ENCODE measurements around the gene GPX2. TPM values are rescaled to one million over a fixed set of nuclear protein-coding genes. Genes with fewer than 3 reads are reported as not detected.

Gene GPX2
- total RNA-seq, 6 donors from 2014 or later, result 0.91 to 9.5 (median 2.2) TPM

GRCh38 chr14:64937171-64937820 is 5.2 kb downstream of the GPX2 start:
- H3K27me3 ChIP-seq, result no peaks in the 10 kb centered on the region
- no peak for TF ChIP-seq EP300 (IDR thresholded peaks at IDR 0.05)
- no peak for TF ChIP-seq POLR2A (IDR thresholded peaks at IDR 0.05)
- no peak for TF ChIP-seq POLR2AphosphoS5 (IDR thresholded peaks at IDR 0.05)
- no peak for TF ChIP-seq CTCF (IDR thresholded peaks at IDR 0.05)
- ATAC-seq (ENCODE audit: low FRiP score in 2 of 2) (no peak), DNase-seq (no peak)
- H3K4me1 ChIP-seq, result peaks cover 0 to 5% (median 2%) of the 10 kb centered on the region in 4 donors
- H3K4me3 ChIP-seq, result no peak overlapping the region
- H3K27ac ChIP-seq, result no peak overlapping the region
- 33 to 64% methylated on average over 1 of the region's 1 CpG for WGBS, 2 donors
- H3K9me3 ChIP-seq, result no peaks in the 10 kb centered on the region
- H3K36me3 ChIP-seq, result peaks cover 10 to 43% (median 20%) of the 10 kb centered on the region in 4 donors

- Histone ChIP-seq H3K36me3 (peaks cover 12 to 52% (median 19%) of the 10 kb centered on the region in 4 donors), H3K9me3 (no peaks in the 10 kb centered on the region), H3K4me1 (peaks cover 0 to 5% (median 2%) of the 10 kb centered on the region in 4 donors), H3K4me3 (no peak overlapping the region), H3K27me3 (no peaks in the 10 kb centered on the region), H3K27ac (no peak overlapping the region)
- DNase-seq, result no peak
- ATAC-seq (ENCODE audit: low FRiP score in 2 of 2), result no peak
- no peak for TF ChIP-seq CTCF (IDR thresholded peaks at IDR 0.05)
- no peak for TF ChIP-seq POLR2A (IDR thresholded peaks at IDR 0.05)
- TF ChIP-seq EP300 (IDR thresholded peaks at IDR 0.05), result no peak
- TF ChIP-seq POLR2AphosphoS5 (IDR thresholded peaks at IDR 0.05), result no peak
- 74 to 87% methylated on average over 2 of the region's 2 CpGs for WGBS, 2 donors
These were observed 7.0 kb downstream of the GPX2 start for GRCh38 chr14:64935508-64935907.

GRCh38 chr14:64934338-64934929 is 8.1 kb downstream of the GPX2 start:
- H3K27ac ChIP-seq, result no peak overlapping the region

GRCh38 chr14:64932231-64932630 is 10.3 kb downstream of the GPX2 start:
- H3K36me3 ChIP-seq, result peaks cover 12 to 75% (median 17%) of the 10 kb centered on the region in 4 donors

More at GRCh38 chr14:64934338-64934929, 8.1 kb downstream of the GPX2 start:
- no peak overlapping the region for H3K4me3 ChIP-seq
- no peak for DNase-seq
- H3K36me3 ChIP-seq, result peaks cover 11 to 58% (median 15%) of the 10 kb centered on the region in 4 donors
- H3K4me1 ChIP-seq, result peaks cover 0 to 5% (median 3%) of the 10 kb centered on the region in 4 donors
- no peak for ATAC-seq (ENCODE audit: low FRiP score in 2 of 2)
- WGBS, 2 donors, result 67 to 86% methylated on average over 1 of the region's 1 CpG
- H3K9me3 ChIP-seq, result no peaks in the 10 kb centered on the region
- no peaks in the 10 kb centered on the region for H3K27me3 ChIP-seq
- no peak for TF ChIP-seq CTCF (IDR thresholded peaks at IDR 0.05)
- no peak for TF ChIP-seq POLR2AphosphoS5 (IDR thresholded peaks at IDR 0.05)
- no peak for TF ChIP-seq POLR2A (IDR thresholded peaks at IDR 0.05)
- TF ChIP-seq EP300 (IDR thresholded peaks at IDR 0.05), result no peak

More at GRCh38 chr14:64932231-64932630, 10.3 kb downstream of the GPX2 start:
- TF ChIP-seq CTCF (IDR thresholded peaks at IDR 0.05), result no peak
- TF ChIP-seq EP300 (IDR thresholded peaks at IDR 0.05), result no peak
- no peak for TF ChIP-seq POLR2AphosphoS5 (IDR thresholded peaks at IDR 0.05)
- no peak for TF ChIP-seq POLR2A (IDR thresholded peaks at IDR 0.05)
- Histone ChIP-seq H3K9me3 (no peaks in the 10 kb centered on the region), H3K27ac (no peak overlapping the region), H3K4me3 (no peak overlapping the region), H3K4me1 (peaks cover 0 to 6% (median 3%) of the 10 kb centered on the region in 4 donors), H3K27me3 (no peaks in the 10 kb centered on the region)
- no peak for ATAC-seq (ENCODE audit: low FRiP score in 2 of 2)
- no peak for DNase-seq

Data from upper lobe of left lung (tissue), 6 donors.